GM12875 (cell line): ENCODE results near the gene IGFBP7.

Source experiments
- H3K4me3 ChIP-seq: one replicate; pipeline ENCODE4 v1.5.1; 2011; ENCODE audit warnings: low read depth, low read length, control low read depth
- CTCF ChIP-seq: IDR thresholded peaks from 2 replicates; pipeline ENCODE4 v1.5.1; 2011; ENCODE audit warnings: low read depth, mild to moderate bottlenecking, control low read depth, inconsistent platforms, low read length, moderate library complexity, borderline replicate concordance; ENCODE audit not compliant: insufficient read depth

IGFBP7 gene

GRCh38 chr4:56990109-56990905 lies 119.9 kb downstream of the IGFBP7 start:
- no peak for TF ChIP-seq CTCF
- H3K4me3 ChIP-seq: no peak overlapping the region

- no peak for TF ChIP-seq CTCF
- H3K4me3 ChIP-seq: no peak overlapping the region
Measured at GRCh38 chr4:56986952-56987351, 123.2 kb downstream of the IGFBP7 start.

GRCh38 chr4:56986192-56986591 lies 124.0 kb downstream of the IGFBP7 start:
- H3K4me3 ChIP-seq: no peak overlapping the region
- no peak for TF ChIP-seq CTCF

GRCh38 chr4:56981795-56982201 lies 128.4 kb downstream of the IGFBP7 start:
- TF ChIP-seq CTCF: no peak
- no peak overlapping the region for H3K4me3 ChIP-seq
